Neural cell (in vitro differentiated cells): ENCODE results near the gene TMOD2. TPM values are rescaled to one million over a fixed set of nuclear protein-coding genes. Genes with fewer than 3 reads are reported as not detected.

Experiments used
- H2AFZ ChIP-seq: fragments of 200-600, 300-800 bp; sonication (generic), shearing (Covaris generic); 2 replicates; pipeline ENCODE4 v1.6.0; 2014; ENCODE audit warnings: low read depth, mild to moderate bottlenecking, antibody characterized with exemption, low read length, moderate library complexity
- H3F3A ChIP-seq: fragments of 200-600 bp; shearing (Covaris generic); 2 replicates; pipeline ENCODE4 v1.6.1; 2016; ENCODE audit warnings: mild to moderate bottlenecking, moderate library complexity, mixed read lengths, antibody characterized with exemption, low read length; ENCODE audit not compliant: insufficient read depth, poor library complexity, severe bottlenecking
- H3K27ac ChIP-seq: fragments of 200-600, 300-800 bp; sonication (generic), shearing (Covaris generic); 2 replicates; pipeline ENCODE4 v1.5.1; 2014; ENCODE audit warnings: mild to moderate bottlenecking, low read length, moderate library complexity
- H3K27me3 ChIP-seq: fragments of 300-800, 200-600 bp; sonication (generic), shearing (Covaris generic); 2 replicates; pipeline ENCODE4 v1.6.0; 2014; ENCODE audit warnings: mild to moderate bottlenecking, low read depth, low read length, moderate library complexity; ENCODE audit not compliant: insufficient read depth
- H3K36me3 ChIP-seq: fragments of 300-800, 200-600 bp; sonication (generic), shearing (Covaris generic); 2 replicates; pipeline ENCODE4 v1.5.1; 2014; ENCODE audit warnings: mild to moderate bottlenecking, antibody characterized with exemption, low read length, moderate library complexity; ENCODE audit not compliant: insufficient read depth
- H3K4me2 ChIP-seq: fragments of 300-800, 200-600 bp; sonication (generic), shearing (Covaris generic); 2 replicates; pipeline ENCODE4 v1.6.0; 2014; ENCODE audit warnings: mild to moderate bottlenecking, low read length
- H3K4me3 ChIP-seq: fragments of 300-800, 200-600 bp; sonication (generic), shearing (Covaris generic); 2 replicates; pipeline ENCODE4 v1.5.1; 2014; ENCODE audit warnings: mild to moderate bottlenecking, low read length, moderate library complexity
- H3K79me2 ChIP-seq: fragments of 200-600 bp; shearing (Covaris generic); replicated peaks from 2 replicates; pipeline ENCODE4 v1.6.0; 2014; ENCODE audit warnings: mild to moderate bottlenecking, low read length, moderate library complexity; ENCODE audit not compliant: insufficient read depth
- H3K9ac ChIP-seq: fragments of 300-800, 200-600 bp; sonication (generic), shearing (Covaris generic); 2 replicates; pipeline ENCODE4 v1.6.1; 2016; ENCODE audit warnings: mild to moderate bottlenecking, low read length, mixed read lengths
- H3K9me2 ChIP-seq: fragments of 200-600 bp; shearing (Covaris generic); 2 replicates; pipeline ENCODE4 v1.6.1; 2016; ENCODE audit warnings: mild to moderate bottlenecking, low read length, mixed read lengths; ENCODE audit not compliant: insufficient read depth
- H3K9me3 ChIP-seq: fragments of 200-600, 300-800 bp; sonication (generic), shearing (Covaris generic); 2 replicates; pipeline ENCODE4 v1.6.1; 2016; ENCODE audit warnings: mild to moderate bottlenecking, mixed run types, low read length, moderate library complexity, mixed read lengths
- H4K20me1 ChIP-seq: fragments of 200-600 bp; shearing (Covaris generic); 2 replicates; pipeline ENCODE4 v1.6.1; 2016; ENCODE audit warnings: mild to moderate bottlenecking, mixed run types; ENCODE audit not compliant: insufficient read depth
- CTCF ChIP-seq: fragments of 450-650 bp; IDR thresholded peaks from 2 replicates; pipeline ENCODE4 v1.5.1; 2014; ENCODE audit warnings: antibody characterized with exemption, mild to moderate bottlenecking, moderate library complexity; ENCODE audit not compliant: poor library complexity, severe bottlenecking
- EP300 ChIP-seq: fragments of 450-650 bp; conservative IDR thresholded peaks from 2 replicates; pipeline ENCODE4 v1.6.1; 2014; ENCODE audit warnings: antibody characterized with exemption, mild to moderate bottlenecking, moderate library complexity; ENCODE audit not compliant: poor library complexity, severe bottlenecking
- EZH2 ChIP-seq: fragments of 200-600, 300-800 bp; shearing (Covaris generic), sonication (generic); IDR thresholded peaks from 2 replicates; pipeline ENCODE4 v1.6.1; 2014; ENCODE audit warnings: antibody characterized with exemption, low read length, borderline replicate concordance, mild to moderate bottlenecking; ENCODE audit not compliant: insufficient read depth, poor library complexity, severe bottlenecking
- MXI1 ChIP-seq: fragments of 450-650 bp; conservative IDR thresholded peaks from 2 replicates; pipeline ENCODE4 v1.6.1; 2014; ENCODE audit warnings: antibody characterized with exemption, mild to moderate bottlenecking; ENCODE audit not compliant: poor library complexity, severe bottlenecking
- POLR2AphosphoS5 ChIP-seq: IDR thresholded peaks from 2 replicates; pipeline ENCODE4 v1.6.1; 2012
- RAD21 ChIP-seq: fragments of 450-650 bp; conservative IDR thresholded peaks from 2 replicates; pipeline ENCODE4 v1.6.1; 2014; ENCODE audit warnings: antibody characterized with exemption, mild to moderate bottlenecking, moderate library complexity
- SMC3 ChIP-seq: fragments of 450-650 bp; conservative IDR thresholded peaks from 2 replicates; pipeline ENCODE4 v1.6.1; 2014; ENCODE audit warnings: antibody characterized with exemption, mild to moderate bottlenecking, moderate library complexity; ENCODE audit not compliant: poor library complexity
- TAF1 ChIP-seq: IDR thresholded peaks from 2 replicates; pipeline ENCODE4 v1.6.1; 2012; ENCODE audit warnings: low read depth
- polyA plus RNA-seq: library from polyadenylated mRNA; depleted of rRNA; stranded (reverse); fragments of >200 nt; gene quantifications from 2 replicates; pipeline ENCODE4 v1.2.3, GENCODE V29; 2014
- TF ChIP-seq, protein P1 (sequence below): IDR thresholded peaks from 2 replicates; pipeline ENCODE4 v1.6.1; 2012; ENCODE audit warnings: borderline replicate concordance

TMOD2 gene
- polyA plus RNA-seq, 1 donor from 2014 or later: 79.9 TPM

DNA sequence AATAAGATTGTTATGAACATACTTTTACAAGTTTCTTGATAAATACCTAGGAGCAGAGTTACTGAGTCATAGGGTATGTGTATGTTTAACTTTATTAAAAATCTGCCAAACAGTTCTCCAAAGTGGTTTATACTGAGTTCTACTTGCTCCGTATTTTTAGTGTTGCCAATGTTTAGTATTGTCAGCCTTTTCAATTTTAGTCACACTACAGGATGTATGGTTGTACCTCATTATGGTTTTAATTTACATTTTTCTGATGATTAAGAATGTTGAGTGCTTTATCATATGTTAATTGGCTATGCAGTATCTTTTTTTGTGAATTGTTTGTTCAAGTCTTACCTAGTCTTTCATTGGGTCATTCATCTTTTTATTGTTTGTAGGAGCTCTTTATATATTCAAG, 82.4 kb downstream of the TMOD2 start:
- Histone ChIP-seq H3K4me2 (no peak overlapping the region), H4K20me1 (no peaks in the 10 kb centered on the region), H3K27me3 (no peaks in the 10 kb centered on the region), H3K9me2 (no peaks in the 10 kb centered on the region), H2AFZ (no peak overlapping the region), H3K27ac (no peak overlapping the region), H3K9ac (no peak overlapping the region), H3K36me3 (no peaks in the 10 kb centered on the region), H3K4me3 (no peak overlapping the region), H3K79me2 (peaks cover 28% of the 10 kb centered on the region), H3F3A (no peaks in the 10 kb centered on the region), H3K9me3 (no peaks in the 10 kb centered on the region)
- TF ChIP-seq EP300 (no peak), SMC3 (no peak), EZH2 (no peak), POLR2AphosphoS5 (no peak), RAD21 (no peak), TAF1 (no peak), MXI1 (no peak), CTCF (no peak)
- TF ChIP-seq, protein P1, sequence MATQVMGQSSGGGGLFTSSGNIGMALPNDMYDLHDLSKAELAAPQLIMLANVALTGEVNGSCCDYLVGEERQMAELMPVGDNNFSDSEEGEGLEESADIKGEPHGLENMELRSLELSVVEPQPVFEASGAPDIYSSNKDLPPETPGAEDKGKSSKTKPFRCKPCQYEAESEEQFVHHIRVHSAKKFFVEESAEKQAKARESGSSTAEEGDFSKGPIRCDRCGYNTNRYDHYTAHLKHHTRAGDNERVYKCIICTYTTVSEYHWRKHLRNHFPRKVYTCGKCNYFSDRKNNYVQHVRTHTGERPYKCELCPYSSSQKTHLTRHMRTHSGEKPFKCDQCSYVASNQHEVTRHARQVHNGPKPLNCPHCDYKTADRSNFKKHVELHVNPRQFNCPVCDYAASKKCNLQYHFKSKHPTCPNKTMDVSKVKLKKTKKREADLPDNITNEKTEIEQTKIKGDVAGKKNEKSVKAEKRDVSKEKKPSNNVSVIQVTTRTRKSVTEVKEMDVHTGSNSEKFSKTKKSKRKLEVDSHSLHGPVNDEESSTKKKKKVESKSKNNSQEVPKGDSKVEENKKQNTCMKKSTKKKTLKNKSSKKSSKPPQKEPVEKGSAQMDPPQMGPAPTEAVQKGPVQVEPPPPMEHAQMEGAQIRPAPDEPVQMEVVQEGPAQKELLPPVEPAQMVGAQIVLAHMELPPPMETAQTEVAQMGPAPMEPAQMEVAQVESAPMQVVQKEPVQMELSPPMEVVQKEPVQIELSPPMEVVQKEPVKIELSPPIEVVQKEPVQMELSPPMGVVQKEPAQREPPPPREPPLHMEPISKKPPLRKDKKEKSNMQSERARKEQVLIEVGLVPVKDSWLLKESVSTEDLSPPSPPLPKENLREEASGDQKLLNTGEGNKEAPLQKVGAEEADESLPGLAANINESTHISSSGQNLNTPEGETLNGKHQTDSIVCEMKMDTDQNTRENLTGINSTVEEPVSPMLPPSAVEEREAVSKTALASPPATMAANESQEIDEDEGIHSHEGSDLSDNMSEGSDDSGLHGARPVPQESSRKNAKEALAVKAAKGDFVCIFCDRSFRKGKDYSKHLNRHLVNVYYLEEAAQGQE: no peak

DNA sequence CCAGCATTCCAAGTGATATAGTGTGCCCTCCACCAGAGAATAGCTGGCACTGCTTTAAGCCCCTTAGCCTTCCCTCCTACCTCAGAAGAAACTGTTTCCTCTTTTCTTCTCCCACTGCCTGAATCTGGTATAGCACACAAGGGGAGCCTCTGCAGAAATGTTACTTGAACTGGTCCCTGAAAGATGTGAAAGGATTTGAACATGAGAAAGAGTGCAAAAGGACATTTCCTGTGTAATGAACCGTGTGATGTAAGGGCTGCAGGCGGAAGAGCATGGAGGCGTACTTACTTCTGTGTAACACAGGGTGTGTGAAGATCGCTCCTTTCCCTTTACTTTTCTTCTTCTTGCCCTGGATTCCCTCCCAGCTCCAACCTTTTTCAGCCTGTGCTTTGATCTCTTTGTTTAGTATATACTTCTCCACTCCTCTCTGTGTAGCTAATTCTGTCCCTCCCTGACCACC, 86.4 kb downstream of the TMOD2 start:
- no peak overlapping the region for H3K4me2 ChIP-seq
- H3F3A ChIP-seq: no peaks in the 10 kb centered on the region
- no peaks in the 10 kb centered on the region for H3K27me3 ChIP-seq
- no peaks in the 10 kb centered on the region for H3K9me3 ChIP-seq
- no peaks in the 10 kb centered on the region for H3K36me3 ChIP-seq
- no peaks in the 10 kb centered on the region for H3K9me2 ChIP-seq
- H4K20me1 ChIP-seq: no peaks in the 10 kb centered on the region
- H2AFZ ChIP-seq: no peak overlapping the region
- no peak overlapping the region for H3K27ac ChIP-seq
- H3K79me2 ChIP-seq: peaks cover 15% of the 10 kb centered on the region
- no peak overlapping the region for H3K9ac ChIP-seq
- no peak overlapping the region for H3K4me3 ChIP-seq
- TF ChIP-seq EP300: no peak
- no peak for TF ChIP-seq SMC3
- no peak for TF ChIP-seq EZH2
- TF ChIP-seq POLR2AphosphoS5: no peak

GRCh38 chr15:51838270-51838669, 86.9 kb downstream of the TMOD2 start:
- H3K4me2 ChIP-seq: no peak overlapping the region

More at GRCh38 chr15:51838270-51838669, 86.9 kb downstream of the TMOD2 start:
- Histone ChIP-seq H3K36me3 (no peaks in the 10 kb centered on the region), H3K9me2 (no peaks in the 10 kb centered on the region), H3F3A (no peaks in the 10 kb centered on the region), H3K9me3 (no peaks in the 10 kb centered on the region), H3K27ac (no peak overlapping the region), H3K79me2 (peaks cover 16% of the 10 kb centered on the region), H4K20me1 (no peaks in the 10 kb centered on the region), H3K9ac (no peak overlapping the region), H2AFZ (no peak overlapping the region), H3K27me3 (no peaks in the 10 kb centered on the region), H3K4me3 (no peak overlapping the region)
- no peak for TF ChIP-seq SMC3
- no peak for TF ChIP-seq EZH2
- TF ChIP-seq TAF1: no peak
- no peak for TF ChIP-seq RAD21
- TF ChIP-seq, protein P1: no peak
- no peak for TF ChIP-seq POLR2AphosphoS5
- no peak for TF ChIP-seq EP300
- no peak for TF ChIP-seq MXI1
- TF ChIP-seq CTCF: no peak
